GM20431 (cell line): ENCODE measurements around the gene FBXL17.
"Not testable (repeated sequence)": the region's sequence is repeated elsewhere in the genome, so short reads cannot be mapped to it uniquely, and the experiment has no call there.

Experiments used
- in situ Hi-C: fragments of 300-500 bp; cut with MseI, MboI; formaldehyde crosslinking; loops from one replicate; pipeline ENCODE4 v1.15.0; 2020; ENCODE audit warnings: low sequenced_read_pairs; ENCODE audit not compliant: unreplicated experiment

FBXL17 gene

DNA sequence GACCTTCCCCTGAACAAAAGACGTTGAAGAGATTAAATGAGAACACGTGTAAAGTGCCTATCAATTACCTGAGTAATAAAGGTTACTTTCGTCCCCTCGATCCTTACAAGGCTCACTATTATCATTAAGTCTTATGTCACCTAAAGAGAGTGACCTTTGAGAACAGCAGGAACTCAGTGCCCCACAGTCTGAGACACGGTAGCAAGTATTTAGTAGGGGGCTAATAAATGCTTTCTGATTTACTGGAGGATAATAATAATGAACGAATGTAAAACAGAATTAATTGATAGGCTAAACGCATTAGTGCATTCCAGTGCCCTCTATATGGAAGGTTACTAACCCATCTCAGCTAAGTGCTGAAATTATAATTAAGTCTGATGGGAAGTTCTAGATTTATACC lies 199.9 kb downstream of the FBXL17 start:
- in situ Hi-C loops = no loop called here

- in situ Hi-C loops = no loop called here
These were observed 207.6 kb downstream of the FBXL17 start for GRCh38 chr5:108174286-108174685.

GRCh38 chr5:108171759-108172158 lies 210.1 kb downstream of the FBXL17 start:
- in situ Hi-C loops = no loop called here

DNA sequence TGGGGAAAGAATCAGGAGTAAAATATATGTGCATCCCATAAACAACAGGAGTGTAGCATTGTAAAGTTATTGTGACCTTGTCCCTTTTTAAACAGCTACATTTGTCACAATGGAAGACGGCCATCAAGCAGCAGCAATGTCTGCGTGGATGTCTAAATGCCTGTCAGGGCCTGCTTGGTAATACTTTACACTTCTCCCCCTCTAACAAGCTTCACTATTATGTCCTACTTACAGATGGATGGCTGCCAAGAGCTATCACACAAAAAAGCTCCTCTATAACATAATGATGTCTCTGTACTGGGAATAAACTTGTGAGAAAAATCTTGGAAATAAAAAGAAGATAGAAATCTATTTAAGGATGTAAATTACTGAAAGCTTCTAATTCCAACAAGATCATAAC lies 213.0 kb downstream of the FBXL17 start:
- in situ Hi-C loops = no loop called here

GRCh38 chr5:108167174-108167573 lies 214.7 kb downstream of the FBXL17 start:
- in situ Hi-C loops = no loop called here

DNA sequence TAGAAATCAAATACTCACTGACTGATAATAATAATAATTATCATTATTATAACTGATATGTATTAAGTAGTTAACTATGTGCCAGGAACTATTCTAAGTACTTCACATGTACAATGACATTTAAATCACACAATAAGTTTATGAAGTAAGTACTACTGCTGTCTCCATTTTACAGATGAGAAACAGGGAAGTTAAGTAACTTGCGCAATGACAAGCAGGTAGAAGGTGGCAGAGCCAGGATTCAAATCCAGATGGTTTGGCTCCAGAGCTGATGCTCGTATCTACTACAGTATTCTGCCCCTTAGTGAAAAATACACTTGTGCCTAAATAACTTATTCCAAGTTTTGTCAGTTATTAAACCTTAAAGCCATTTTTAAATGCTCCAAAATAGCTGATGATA lies 217.3 kb downstream of the FBXL17 start:
- in situ Hi-C loops = no loop called here

DNA sequence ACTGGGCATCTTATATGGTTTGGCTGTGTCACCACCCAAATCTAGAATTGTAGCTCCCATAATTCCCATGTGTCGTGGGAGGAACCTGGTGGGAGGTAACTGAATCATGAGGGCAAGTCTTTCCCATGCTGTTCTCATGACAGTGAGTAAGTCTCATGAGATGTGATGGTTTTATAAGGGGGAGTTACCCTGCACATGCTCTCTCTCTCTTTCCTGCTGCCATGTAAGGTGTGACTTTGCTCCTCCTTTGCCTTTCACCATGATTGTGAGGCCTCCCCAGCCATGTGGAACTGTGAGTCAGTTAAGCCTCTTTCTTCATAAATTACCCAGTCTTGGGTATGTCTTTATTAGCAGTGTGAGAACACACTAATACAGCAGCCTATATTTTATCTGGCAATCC lies 229.0 kb downstream of the FBXL17 start:
- in situ Hi-C loops = not testable (repeated sequence)

GRCh38 chr5:108149369-108149768 lies 232.5 kb downstream of the FBXL17 start:
- in situ Hi-C loops = no loop called here

GRCh38 chr5:108148715-108149139 lies 233.2 kb downstream of the FBXL17 start:
- in situ Hi-C loops = no loop called here

GRCh38 chr5:108146222-108146621 lies 235.7 kb downstream of the FBXL17 start:
- in situ Hi-C loops = no loop called here

DNA sequence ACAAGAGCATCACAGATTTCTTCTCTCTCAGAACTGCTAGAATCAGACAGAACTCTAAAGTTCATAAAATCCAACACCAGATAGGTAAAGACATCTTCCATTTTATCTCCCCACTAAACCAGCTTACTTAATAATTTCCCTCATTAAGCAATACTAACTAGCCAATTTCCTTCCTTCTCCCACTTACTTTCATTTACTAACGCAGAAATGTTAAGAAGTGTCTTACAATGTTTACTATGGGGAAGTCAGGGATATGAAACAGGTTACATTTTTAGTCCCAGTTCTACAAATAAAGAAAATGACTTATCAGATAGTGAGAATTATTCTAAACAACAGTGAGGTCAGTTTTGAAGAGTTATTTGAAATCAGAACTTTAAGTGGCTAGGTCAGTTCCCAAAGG lies 236.5 kb downstream of the FBXL17 start:
- in situ Hi-C loops = no loop called here

GRCh38 chr5:108144332-108144731 lies 237.6 kb downstream of the FBXL17 start:
- in situ Hi-C loops = no loop called here

- in situ Hi-C loops = no loop called here
These were observed 238.3 kb downstream of the FBXL17 start for GRCh38 chr5:108143581-108143980.

DNA sequence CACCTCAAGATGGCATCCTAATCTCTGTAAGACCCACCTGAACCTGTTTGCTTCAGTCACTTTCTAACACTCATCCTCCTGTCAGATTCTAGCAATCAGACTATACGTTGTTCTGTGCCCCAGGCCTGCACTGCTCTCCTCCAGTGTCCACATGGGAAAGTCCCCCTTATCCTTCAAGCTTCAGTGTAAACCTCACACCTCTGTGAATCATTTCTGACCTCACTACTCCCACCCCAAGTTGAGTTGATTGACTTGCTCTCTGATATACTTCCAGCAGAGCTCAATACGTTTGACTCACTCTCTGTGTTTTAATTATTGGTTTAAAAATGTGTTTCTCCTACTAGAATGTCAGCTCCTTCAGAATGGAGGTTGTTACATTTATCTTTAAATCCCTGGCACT lies 240.2 kb downstream of the FBXL17 start:
- in situ Hi-C loops = no loop called here

- in situ Hi-C loops = no loop called here
These were observed 245.4 kb downstream of the FBXL17 start for GRCh38 chr5:108136493-108136892.

- in situ Hi-C loops = no loop called here
These were observed 252.8 kb downstream of the FBXL17 start for GRCh38 chr5:108129129-108129528.

DNA sequence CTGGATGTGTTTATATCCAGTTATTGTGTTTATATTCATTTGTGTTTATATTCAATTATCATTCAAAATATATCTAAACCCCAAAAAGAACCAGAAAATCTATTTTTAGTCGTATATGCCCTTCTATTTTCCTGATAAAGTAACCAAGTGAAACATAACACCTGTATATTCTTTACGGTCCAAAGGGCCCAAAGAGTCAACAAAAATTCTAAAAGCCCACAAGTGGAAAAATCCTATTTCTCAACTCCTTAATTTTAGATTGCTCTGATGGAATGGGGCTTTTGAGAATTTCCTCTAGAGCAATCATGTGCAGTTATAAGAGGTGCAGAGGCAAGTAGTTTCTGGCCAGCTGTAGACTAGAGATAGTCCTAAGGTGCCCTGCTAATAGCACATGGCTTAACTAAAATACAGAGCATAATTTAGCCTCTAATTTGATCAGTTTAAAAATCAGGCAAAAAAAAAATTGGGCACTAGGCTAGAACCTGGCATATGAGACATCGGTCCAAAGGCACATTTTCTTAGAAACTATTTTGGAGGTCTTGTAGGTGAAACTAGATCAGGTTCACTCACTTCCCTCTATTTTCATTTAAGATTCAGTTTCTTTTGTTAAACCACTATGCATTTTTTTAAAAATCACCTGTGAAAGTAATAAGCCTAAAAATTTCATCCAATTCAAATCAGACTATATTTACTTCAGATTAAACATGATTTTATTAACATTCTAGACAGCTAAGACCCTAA lies 256.0 kb downstream of the FBXL17 start:
- in situ Hi-C loops = no loop called here

DNA sequence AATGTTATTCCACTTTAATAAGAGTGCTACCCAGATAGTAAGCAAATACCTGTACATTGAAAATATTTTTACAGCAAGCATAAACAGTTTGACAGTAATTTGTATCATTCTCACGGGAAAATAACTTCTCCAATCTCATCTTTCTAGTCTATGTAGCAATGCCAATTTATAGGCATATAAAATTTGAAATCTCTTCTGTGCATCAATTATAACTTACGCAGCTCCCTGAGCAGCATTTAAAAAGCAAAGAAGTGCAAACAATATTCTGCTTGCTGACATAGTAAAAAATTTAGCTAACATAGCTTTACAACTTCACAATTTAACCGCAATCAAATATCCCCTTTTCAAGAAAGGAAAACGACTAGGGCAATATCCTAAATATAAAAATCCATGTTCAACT lies 257.3 kb downstream of the FBXL17 start:
- in situ Hi-C loops = no loop called here

GRCh38 chr5:108122702-108123101 lies 259.2 kb downstream of the FBXL17 start:
- in situ Hi-C loops = no loop called here

DNA sequence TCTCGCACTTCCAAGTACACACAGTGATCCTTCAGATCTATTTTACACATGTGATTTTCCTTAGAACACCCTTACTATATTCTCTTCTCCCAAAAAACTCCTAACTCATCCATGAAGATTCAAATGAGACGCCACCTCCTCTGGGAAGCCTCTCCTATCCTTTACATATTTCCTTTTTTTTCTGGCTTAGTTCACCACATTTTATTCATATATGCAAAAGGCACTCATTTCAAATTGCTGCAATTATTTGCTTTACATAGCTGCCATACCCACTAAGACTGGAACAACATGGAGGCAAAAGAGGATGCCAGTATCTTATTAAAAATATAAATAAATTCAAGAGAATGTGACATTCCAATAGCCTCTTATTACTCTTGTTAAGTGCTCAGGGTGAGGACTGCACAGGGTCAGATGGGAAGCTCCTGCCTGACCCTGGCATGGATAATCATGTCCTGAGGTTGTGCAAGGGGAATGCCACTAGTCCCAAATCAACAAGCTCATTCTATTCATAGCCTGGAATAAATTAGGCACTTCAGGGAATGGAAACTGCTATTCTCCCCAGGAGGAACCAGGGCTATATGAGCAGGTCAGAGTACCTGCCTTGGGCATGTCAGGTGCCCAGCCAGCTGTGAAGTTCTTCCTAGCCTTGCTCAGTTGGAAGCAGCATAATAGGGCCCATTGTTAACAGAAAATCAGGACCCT lies 262.9 kb downstream of the FBXL17 start:
- in situ Hi-C loops = no loop called here

DNA sequence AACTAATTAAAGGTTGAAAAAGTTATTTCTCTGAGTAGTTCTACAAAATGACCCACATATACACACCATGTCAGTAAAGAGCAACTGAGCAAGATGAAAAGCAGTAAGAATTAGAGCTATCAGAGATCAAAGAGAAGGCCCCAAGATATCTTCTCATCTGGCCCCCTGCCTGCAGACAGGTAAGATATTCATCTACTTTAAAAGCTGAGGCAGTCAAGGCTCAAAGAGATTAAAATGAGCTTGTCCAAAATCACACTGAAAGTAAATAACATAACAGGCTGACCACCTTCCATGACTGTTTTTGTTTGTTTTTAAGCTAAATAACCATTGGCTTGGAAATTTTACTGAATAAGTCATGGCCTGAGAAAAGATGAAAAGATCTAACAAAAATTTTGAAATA lies 266.2 kb downstream of the FBXL17 start:
- in situ Hi-C loops = no loop called here

DNA sequence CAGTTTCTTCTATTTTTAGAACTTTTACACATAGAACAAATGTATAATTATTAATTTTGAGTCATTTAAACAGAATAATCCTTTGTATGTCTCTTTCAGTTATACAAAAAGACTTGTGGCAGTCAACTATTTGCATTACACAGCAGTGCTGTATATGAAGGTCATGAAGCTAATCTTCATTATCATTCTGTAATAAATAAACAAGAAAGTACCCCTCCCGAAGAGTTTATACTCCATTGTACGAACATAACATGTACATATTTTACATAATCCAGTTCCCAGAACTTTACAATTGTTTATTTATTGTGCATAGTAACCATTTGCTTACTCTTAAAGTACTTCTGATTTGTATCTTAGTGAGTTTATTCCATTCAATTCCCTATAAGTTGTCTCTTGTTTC lies 267.9 kb downstream of the FBXL17 start:
- in situ Hi-C loops = no loop called here
